NCI-H128 (cell line): Measurements from ENCODE around the gene RSF1.
"Not testable (repeated sequence)": the region's sequence is repeated elsewhere in the genome, so short reads cannot be mapped to it uniquely, and the experiment has no call there.

Experiments used
- DNase-seq: peaks from one replicate; lab custom pipeline; 2025; ENCODE audit not compliant: unreplicated experiment; lab: John Stamatoyannopoulos, UW

The RSF1 gene

DNA sequence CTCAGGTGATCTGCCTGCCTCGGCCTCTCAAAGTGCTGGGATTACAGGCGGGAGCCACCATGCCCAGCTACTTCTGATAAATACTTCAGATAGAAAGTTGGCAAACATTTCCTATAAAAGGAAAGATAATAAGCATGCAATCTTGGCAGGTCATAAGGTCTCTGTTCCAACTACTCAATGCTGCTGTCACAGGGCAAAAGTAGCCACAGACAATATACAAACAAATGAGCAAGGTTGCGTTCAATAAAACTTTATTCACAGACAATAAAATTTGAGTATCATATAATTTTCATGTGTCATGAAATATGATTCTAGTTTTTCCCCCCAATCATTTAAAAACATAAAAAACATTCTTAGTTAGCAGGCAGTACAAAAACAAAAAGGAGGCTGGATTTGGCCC is 129.9 kb downstream of the RSF1 start:
- DNase-seq: no peak

DNA sequence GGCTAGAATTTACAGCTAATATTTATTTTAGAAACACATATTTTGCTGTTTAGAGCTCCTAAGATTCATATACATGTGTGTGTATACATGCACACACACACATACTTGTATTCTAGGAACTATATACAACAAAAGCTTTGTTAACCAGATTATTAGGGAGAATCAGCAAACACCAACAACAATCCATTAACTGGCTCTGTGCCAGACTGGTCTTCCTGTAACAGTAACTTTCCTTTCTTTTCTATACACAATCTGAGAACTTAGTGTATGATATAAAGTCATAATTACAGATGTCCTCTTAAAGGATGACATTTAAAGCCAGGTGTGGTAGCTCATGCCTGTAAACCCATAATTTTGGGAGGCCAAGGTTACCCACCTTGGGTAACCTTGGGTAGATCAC is 133.4 kb downstream of the RSF1 start:
- DNase-seq: no peak

DNA sequence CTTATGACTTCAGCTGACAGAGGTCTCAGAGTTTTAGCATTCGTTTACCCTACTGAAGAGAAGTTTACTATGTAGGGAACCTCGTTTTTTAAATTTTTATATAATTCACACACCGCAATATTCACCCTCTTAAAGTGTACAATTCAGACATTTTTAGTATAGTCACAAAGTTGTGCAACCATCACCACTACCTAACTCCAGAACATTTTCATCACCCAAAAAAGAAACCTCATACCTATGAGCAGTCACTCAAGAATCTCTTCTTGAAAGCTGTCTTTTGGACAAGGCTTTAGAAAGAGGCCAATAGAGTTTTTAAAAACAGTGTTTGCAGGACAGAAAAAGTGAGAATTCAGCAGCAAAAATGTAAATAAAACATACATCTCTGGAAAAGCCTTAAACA is 143.4 kb downstream of the RSF1 start:
- DNase-seq: no peak

DNA sequence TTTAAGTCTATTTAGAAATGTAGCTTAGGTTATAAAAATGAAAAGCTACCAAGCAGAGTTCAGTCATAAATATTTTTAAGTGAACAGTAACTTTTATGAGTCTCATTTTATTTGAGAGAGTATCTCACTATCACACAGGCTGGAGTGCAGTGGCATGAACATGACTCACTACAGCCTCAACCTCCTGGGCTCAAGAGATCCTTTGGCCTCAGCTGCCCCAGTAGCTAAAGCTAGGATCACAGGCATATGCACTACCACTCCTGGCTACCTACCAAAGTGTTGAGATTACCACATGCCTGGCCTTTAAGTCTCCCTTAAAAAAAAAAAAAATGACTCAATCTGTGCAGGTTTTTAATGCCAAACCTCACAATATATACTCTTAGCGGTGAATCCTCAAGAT is 148.3 kb downstream of the RSF1 start:
- DNase-seq: no peak

DNA sequence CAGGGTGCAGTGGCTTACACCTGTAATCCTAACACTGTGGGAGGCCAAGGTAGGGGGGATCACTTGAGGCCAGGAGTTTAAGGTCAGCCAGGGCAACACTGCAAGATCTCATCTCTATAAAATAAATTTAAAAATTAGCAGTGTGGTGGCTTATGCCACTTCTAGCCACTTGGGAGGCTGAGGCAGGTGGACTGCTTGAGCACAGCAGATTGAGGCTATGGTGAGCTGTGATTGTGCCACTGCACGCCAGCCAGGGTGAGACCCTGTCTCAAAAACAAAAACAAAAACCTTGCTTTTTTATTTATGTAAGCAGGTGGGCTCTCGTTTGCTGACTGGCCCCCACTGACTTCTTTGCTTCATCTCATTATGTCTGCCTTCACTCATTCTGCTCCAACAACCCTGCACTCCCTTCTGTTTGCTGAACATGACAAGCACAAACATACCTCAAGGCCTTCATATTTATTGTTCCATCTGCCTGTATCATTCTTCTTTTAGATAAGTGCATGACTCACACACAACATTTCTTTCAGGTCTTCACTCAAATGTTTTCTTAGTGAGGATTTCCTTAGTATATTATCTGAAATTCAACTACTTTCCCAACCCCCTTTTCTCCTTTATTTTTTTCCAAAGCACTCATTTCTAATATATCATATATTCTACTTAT is 150.5 kb downstream of the RSF1 start:
- no peak for DNase-seq

DNA sequence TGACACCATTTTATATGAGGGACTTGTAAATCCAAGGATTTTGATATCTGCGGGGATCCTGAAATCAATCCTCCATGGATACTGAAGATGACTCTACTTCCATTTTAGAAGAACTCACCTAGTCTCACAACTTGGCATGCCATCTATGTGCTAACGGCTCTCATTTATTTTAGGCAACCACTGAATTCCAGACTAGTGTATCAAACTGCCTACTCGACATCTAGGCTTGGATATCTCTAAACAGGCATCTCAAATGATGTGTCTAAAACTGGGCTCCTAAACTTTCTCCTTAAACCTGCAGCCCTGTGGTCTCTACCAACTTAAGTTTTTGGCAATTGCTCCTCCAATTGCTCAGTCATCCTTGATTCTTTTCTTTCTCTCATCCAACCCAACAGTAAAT is 151.8 kb downstream of the RSF1 start:
- DNase-seq: no peak

DNA sequence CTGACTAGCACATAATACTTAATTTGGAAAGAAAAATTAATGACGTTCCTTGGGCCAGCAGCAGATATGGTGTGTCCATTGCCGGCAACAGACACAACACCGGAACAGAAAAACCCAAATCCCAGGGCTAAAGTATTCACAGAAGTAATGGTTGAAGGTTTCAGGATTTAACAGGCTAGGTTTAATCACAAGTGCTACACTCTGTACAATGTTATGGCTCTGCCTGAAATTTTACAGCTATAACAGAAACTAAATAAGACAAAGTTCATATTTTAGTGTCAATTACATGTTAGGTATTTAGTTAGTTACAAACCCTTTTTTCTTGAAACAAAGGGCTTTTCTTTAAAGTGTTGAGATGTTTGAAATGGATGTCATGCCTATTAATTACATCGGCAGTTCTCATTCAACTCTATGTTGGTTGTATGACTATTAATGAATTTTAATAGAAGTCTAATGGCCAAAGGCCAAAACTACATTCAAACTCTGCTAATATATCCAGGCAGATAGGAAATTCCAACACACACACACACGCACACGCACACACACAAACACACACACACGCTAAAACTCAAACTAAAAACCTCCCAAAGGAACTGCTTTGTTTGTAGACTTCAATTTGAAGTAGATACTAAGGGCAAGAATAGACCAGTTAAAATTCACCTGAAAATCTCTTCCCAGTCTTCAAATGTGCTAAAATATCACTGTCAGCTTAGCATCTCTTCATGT is 155.1 kb downstream of the RSF1 start:
- no peak for DNase-seq

DNA sequence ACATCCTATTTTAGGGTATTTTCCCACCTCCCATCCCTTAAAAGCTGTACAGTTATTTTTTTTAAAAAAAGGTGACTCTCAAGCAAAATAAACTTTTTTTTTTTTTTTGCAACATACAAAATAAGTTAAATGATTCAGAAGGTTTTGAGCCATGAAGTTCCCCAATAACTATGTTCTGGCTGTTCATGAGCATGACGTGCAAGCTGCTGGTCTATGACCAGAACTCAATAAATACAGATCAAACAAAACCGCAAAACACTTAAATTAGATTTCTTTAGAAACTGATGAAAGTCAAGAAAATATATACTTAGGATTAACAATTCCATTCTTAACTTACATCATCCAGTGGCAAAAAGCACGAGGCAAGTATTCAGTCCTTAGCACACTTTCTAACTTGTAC is 158.9 kb downstream of the RSF1 start:
- no peak for DNase-seq

DNA sequence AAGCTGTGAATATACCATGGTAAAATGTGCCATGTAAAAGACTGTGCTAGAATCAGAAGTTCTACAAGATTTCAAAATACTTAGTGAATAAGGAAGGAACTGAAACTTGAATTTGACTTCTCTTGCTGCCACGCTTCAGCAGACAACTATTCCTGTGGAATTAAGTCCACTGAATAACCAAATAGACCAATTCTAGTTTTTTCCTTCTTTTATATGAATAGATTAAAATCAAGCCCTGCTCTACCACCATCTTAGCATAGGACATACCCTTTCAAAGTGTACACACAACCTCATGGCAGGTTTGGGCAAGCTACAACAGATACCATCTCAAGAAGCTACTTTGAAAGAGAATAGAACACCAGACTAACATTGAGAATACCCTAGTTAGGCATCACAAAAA is 159.6 kb downstream of the RSF1 start:
- DNase-seq: no peak

DNA sequence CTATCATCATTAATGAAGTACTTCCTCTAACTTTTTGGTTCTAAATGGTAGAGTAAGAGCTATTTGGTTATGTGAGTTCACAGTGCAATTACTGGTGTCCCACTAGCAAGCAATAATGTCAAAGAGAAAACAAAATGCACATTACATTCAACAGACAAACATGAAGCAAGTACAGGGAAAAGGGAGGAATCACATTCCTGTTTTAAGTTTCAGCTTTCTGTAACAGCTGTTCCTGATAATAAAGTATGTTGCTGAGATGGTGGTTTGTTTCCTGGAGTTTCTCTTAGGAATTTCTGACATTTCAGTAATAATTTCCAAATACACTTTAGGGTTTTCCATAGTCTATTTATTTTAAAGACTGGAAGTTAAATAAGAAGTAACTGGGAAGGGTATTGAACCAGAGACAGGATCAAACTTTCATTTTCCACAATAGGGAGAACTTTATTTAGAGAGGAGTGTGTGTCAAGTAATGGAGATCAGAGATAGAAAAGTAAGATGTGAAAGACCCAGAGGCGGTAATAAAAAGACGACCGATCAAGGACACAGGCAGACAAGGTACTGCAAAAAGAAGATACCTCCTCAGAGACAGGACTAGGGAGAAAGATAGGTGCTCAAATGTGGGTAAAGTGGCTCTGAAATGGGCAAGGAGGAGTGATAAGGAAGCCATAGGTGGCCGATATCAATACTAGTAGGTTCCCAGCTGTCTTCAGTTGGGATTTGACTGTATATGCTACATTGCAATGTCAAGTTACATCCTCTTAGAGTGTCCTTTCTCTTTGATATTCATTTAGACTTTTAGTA is 162.1 kb downstream of the RSF1 start:
- no peak for DNase-seq

DNA sequence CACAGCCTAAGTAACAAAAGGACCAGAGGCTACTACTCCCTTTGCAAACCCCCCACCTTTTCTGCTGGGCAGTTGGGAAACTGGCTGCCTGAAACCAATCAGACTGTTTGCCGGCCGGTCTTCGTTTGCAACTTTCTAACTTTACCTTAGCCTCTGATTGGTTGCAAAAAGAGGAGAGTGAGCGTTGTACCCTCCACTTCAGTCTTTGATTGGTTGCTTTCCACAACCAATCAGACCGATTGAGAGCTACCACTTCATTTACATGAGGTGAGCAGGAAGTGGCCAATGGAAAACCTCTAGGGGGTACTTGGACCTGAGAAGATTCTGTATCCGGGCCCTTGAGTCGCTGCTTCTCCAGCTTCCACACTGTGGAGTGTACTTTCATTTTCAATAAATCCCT is 164.2 kb downstream of the RSF1 start:
- no peak for DNase-seq

DNA sequence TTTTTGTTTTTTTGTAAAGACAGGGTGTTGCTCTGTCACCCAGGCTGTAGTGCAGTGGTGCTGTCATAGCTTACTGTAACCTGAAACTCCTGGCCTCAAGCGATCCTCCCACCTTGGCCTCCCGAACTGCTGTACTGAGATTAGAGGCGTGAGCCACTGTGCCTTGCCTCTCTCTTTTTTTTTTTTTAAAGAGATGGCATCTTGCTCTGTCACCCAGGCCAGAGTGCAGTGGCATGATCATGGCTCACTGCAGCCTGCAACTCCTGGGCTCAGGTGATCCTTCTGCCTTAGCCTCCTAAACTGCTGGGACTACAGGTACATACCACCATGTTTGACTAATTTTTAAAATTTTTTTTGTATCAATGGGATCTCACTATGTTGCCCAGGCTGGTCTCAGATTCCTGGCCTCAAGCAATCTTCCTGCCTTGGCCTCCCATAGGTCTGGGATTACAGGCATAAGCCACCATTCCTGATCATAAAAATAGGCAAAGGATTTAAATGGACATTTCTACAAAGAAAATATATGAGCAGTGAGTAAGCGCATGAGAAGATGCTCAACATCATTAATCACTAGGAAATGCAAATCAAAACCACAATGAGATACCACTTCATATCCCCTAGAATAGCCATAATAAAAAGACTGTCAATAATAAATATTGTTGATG is 165.6 kb downstream of the RSF1 start:
- DNase-seq: no peak

DNA sequence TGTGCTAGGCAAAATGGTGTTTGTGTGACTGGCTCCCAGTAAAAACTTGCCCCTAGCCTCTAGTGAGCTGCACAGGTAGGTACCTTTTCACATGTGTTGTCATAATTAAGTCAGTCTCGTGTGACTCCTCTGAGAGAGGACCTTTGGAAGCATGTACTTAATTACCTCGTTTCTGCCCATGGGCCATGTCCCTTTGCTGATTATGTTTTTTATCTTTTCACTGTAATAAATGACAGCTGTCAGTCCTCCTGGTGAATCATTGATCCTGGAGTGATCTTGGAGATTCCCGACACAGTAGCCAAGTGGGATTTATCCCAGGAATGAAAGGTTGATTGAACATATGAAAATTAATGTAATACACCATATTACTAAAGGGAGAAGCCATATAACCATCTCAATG is 170.4 kb downstream of the RSF1 start:
- DNase-seq: no peak

DNA sequence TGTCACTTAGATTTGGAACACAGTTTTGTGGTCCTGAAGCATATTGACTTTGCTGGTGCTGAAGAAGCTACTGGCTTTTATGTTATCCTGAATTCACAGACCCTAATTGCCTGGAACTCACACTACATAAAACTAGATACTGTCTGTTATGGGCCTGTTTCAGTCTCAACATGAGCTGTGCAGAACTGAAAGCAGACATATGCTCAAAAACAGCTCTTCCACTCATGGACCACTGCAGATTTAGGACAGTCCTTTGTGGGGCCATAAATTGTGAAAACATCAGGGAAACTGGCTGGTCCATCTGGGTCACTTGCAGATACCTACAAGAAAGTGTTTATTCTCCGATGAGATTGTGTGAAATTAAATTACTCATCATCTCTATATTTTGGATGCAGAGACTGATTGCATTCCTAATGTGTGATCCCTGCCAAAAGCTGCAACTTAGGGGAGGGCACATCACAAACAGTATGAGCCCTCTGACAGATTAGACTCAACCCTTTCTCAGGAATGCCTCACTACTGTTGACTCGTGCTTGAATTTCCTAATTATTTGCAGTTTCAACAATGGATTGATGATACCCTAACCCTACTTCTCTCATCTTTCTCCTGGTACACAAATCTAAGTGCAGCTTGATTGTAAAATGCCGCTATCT is 172.7 kb downstream of the RSF1 start:
- no peak for DNase-seq

DNA sequence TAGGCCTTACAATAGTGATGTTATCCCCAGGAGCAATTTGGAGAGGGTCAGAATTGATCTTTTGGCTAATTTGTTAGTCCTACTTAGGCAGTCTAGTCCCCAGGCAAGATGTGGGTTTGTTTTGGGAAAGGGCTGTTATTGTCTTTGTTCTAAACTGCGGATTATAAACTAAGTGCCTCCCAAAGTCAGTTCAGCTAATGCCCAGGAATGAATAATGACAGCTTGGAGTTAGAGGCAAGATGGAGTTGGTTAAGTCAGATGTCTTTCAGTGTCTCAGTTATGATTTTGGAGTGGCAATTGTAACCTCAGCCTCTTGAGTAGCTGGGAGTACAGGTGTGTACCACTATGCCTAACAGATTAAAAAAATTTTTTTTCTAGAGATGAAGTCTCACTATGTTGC is 175.6 kb downstream of the RSF1 start:
- DNase-seq: no peak

DNA sequence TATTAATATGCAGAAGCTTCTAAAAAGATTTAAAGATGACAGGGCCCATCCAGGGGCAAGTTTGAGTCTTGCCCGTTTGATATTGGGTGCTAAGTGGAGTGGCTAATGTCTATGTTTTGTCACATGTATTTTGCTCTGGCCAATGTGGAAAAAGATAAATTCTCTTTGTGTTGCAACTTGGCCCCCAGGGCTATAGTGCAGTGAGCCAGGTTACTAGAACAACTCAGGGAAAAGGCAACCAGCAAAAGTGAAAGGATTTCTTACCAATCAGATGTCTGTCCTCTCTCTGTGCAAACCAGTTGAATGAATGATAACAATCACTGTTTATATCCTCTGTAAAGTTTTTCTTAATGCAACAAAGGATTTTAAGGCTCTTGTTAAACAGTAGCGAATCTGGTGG is 178.3 kb downstream of the RSF1 start:
- no peak for DNase-seq

DNA sequence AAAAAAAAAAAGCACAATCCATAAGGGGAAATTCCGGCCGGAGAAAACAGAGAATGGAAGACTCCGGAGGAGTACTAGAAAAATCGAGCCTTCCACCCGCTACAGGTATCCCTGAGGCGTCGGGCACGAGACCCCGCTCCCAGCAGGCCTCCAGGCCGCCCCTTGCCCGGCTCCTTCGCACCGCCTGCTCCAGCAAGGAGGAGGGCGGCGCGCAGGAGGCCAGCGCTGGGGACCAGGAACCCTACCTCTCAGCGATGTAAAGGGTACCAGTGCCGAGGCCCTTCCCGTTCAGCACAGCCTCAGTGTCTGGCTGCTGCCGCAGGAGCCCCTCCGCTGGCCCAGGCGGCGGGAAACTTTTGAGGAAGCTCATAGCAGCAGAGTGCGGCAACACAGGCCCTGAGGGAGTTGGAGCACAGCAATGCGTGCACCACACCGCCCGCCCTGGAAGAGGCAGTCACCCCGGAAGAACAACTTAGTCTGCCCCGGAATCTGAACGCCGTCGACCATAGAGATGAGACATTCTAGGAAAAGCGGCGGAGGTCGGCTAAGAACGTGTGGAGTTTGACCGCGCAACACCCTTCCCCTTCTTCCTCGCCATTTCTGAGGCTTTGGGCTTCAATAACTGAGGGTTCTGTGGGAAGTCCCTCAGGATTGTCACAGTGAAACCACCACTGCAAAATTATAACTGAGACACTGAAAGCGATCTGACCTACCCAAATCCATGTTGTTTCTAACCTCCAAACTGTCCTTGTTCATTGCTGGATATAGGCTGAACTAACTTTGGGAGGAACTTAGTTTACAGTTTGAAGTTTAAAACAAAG is 183.0 kb downstream of the RSF1 start, which contains the start of gene CLNS1A:
CLNS1A (minus strand) TSS at position 450 of the 821 bp plus-strand sequence; CDS start at position 370, 80 bp downstream.
- DNase-seq: peak; percentile 87

DNA sequence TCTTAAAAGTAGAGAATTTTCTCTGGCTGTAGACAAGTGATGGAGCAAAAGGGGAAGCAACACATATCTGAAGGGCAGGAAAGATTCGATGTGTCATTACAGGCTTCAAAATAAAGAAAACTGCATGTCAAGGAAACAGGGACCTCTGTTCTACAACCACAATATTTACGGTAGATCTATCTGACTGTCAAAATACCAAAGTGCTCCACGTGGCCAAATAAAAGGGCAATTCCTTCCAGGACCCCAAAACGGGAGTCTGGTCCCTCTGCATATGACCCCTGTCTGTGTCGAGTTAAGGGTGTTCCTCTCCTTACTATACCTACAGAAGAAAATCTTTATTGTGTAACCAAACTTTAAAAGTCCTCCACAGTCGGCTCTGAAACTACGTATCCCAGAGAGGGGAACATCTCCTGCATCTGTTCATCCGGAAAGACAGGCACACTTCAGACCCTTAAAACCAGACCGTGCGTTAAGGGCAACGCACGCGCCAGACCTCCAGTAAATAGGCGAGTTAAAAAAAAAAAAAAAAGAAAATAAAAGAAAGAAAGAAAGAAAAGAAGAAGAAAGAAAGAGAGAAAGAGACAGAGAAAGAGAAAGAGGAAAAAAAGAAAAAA is 183.7 kb downstream of the RSF1 start:
- DNase-seq: no peak

DNA sequence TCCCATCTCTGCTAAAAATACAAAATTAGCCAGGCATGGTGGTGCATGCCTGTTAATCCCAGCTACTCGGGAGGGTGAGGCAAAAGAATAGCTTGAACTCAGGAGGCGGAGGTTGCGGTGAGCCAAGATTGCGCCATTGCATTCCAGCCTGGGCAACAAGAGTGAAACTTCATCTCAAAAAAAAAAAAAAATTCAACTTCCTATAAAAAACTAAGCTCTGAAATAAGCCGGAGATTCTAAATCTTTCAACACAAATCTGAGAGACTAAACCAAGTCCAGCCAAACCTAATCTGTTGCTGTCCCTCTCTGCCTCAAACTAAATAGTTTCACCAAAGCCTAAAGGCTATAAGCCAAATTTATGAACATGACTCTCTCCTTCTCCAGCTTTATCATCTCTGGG is 186.6 kb downstream of the RSF1 start:
- not testable (repeated sequence) for DNase-seq
